Esophagus squamous epithelium (tissue), 5 donors: ENCODE results near the gene HSPG2. TPM values are rescaled to one million over a fixed set of nuclear protein-coding genes. Genes with fewer than 3 reads are reported as not detected.
A peak's percentile ranks its signal among the peaks of the same experiment; 100 is the strongest.

ENCODE experiments used
- DNase-seq: peaks from one replicate; lab custom pipeline; 2025; lab: John Stamatoyannopoulos, UW
- H3K27ac ChIP-seq, 4 donors: fragments of 200-600 bp; sonication (generic); one replicate each; pipeline ENCODE4 v1.5.1; 2016 to 2019; ENCODE audit warnings: mild to moderate bottlenecking in 1 of 4
- H3K27me3 ChIP-seq, 4 donors: fragments of 200-600 bp; sonication (generic); 1 replicate in 3 of 4; 2 replicates in 1 of 4; pipeline versions ENCODE4 v1.5.1 to v1.6.0; 2017 to 2021; ENCODE audit warnings: antibody characterized with exemption in 1 of 4
- H3K36me3 ChIP-seq, 3 donors: fragments of 200-600 bp; sonication (generic); one replicate each; pipeline ENCODE4 v1.5.1; 2016 to 2019
- H3K4me1 ChIP-seq, 3 donors: fragments of 200-600 bp; sonication (generic); one replicate each; pipeline ENCODE4 v1.5.1; 2017 to 2019
- H3K4me3 ChIP-seq, 4 donors: fragments of 200-600 bp; sonication (generic); 1 replicate in 3 of 4; 2 replicates in 1 of 4; pipeline ENCODE4 v1.5.1; 2016 to 2019; ENCODE audit warnings: mild to moderate bottlenecking in 2 of 4, moderate library complexity in 1 of 4
- H3K9me3 ChIP-seq, 3 donors: fragments of 200-600 bp; sonication (generic); one replicate each; pipeline ENCODE4 v1.5.1; 2016 to 2019
- POLR2A ChIP-seq, 4 donors: fragments of 450-650 bp; IDR thresholded peaks; one replicate each; pipeline ENCODE4 v1.6.1; 2017; ENCODE audit warnings: antibody characterized with exemption in 4 of 4, mild to moderate bottlenecking in 4 of 4, moderate library complexity in 3 of 4
- WGBS, 2 donors: methylation state at CpG; one replicate each; pipeline ENCODE4 v1.1.5; 2018; 5-methylcytosine and 5-hydroxymethylcytosine counted together
- intact Hi-C: fragments of 100-400 bp; cut with DNase I; formaldehyde crosslinking; loops from one replicate; pipeline ENCODE4 v1.15.0; 2022
- total RNA-seq, 4 donors: library from RNA; depleted of rRNA; stranded (reverse); fragments of >200 nt; gene quantifications; one replicate each; pipeline ENCODE4 v1.1.0, GENCODE V29; 2016
- TF ChIP-seq, protein P1 (sequence below), 6 experiments: fragments of 450-650 bp in 4 of 6; fragments of 200-600 bp in 2 of 6; sonication (generic) in 2 of 6; IDR thresholded peaks; one replicate each; pipeline ENCODE4 v1.5.1; 2016 to 2019; ENCODE audit warnings: antibody characterized with exemption in 6 of 6, mild to moderate bottlenecking in 4 of 6, moderate library complexity in 4 of 6
- donor health status: DM: yes; HTN: yes; CAD: no.

HSPG2 gene
- total RNA-seq, 4 donors from 2014 or later = 44.9 to 107 (median 54.2) TPM

DNA sequence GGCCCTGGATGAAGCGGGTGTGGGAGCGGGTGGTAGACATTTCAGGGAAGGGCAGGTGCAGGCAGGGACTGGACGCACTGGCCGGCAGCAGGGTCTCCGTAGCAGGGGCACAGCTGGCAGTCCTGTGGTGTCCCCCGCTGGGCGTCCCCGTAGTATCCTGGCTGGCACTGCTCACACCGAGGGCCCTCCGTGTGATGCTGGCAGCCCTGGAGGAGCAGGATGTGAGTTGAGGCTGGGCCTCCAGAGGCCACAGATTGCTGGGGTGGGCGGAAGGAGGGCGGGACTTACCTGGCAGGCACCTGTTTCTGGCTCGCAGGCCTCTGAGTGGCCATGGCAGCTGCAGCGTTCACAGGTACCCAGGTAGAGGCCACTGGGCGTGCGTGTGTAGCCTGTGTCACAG is 62.8 kb downstream of the HSPG2 start:
- peak overlapping the region in 2 of 4 donors; percentile 29 to 36 for H3K27ac ChIP-seq
- TF ChIP-seq POLR2A (IDR thresholded peaks at IDR 0.05) = no peak
- TF ChIP-seq, protein P1, sequence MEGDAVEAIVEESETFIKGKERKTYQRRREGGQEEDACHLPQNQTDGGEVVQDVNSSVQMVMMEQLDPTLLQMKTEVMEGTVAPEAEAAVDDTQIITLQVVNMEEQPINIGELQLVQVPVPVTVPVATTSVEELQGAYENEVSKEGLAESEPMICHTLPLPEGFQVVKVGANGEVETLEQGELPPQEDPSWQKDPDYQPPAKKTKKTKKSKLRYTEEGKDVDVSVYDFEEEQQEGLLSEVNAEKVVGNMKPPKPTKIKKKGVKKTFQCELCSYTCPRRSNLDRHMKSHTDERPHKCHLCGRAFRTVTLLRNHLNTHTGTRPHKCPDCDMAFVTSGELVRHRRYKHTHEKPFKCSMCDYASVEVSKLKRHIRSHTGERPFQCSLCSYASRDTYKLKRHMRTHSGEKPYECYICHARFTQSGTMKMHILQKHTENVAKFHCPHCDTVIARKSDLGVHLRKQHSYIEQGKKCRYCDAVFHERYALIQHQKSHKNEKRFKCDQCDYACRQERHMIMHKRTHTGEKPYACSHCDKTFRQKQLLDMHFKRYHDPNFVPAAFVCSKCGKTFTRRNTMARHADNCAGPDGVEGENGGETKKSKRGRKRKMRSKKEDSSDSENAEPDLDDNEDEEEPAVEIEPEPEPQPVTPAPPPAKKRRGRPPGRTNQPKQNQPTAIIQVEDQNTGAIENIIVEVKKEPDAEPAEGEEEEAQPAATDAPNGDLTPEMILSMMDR (IDR thresholded peaks at IDR 0.05) = no peak
- H3K27me3 ChIP-seq = no peaks in the 10 kb centered on the region
- intact Hi-C loops = no loop called here
- H3K4me3 ChIP-seq = no peak overlapping the region
- no peaks in the 10 kb centered on the region for H3K9me3 ChIP-seq
- H3K36me3 ChIP-seq = peaks cover 25 to 100% (median 53%) of the 10 kb centered on the region in 3 donors
- DNase-seq = no peak
- H3K4me1 ChIP-seq = peaks cover 8 to 39% (median 20%) of the 10 kb centered on the region in 3 donors
- WGBS, 2 donors = 100% methylated on average over 1 of the region's 16 CpGs; no CpG with 5 or more reads in 1 of the 2 donors

DNA sequence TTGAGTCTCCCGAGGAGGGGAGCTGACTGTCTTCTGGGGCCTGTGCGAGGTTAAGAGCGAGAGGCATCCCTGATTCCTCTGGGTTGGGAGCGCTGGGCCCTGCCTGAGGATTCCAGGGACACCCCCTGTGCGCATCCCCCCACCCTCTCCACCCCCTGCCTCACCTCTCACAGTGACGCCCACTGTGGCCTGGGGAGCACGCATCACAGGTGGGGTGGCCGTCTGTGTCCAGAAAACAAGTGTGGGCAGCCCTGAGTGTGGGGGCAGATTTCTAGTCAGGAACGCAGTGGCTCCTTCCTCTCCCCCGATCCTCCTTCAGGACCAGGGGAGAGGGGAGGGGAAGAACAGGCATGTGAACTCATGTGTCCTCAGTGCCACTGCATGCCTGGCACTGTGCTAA is 63.3 kb downstream of the HSPG2 start:
- peak overlapping the region in 2 of 4 donors; percentile 8 to 10 for H3K27ac ChIP-seq
- TF ChIP-seq POLR2A (IDR thresholded peaks at IDR 0.05) = no peak
- TF ChIP-seq, protein P1 (IDR thresholded peaks at IDR 0.05) = no peak
- WGBS, 2 donors = no CpG with 5 or more reads among the region's 10 CpGs
- no peak for DNase-seq
- intact Hi-C loops = no loop called here
- H3K36me3 ChIP-seq = peaks cover 27 to 100% (median 48%) of the 10 kb centered on the region in 3 donors
- no peaks in the 10 kb centered on the region for H3K9me3 ChIP-seq
- H3K4me3 ChIP-seq = no peak overlapping the region
- H3K4me1 ChIP-seq = peaks cover 8 to 40% (median 20%) of the 10 kb centered on the region in 3 donors
- no peaks in the 10 kb centered on the region for H3K27me3 ChIP-seq

- Histone ChIP-seq H3K9me3 (no peaks in the 10 kb centered on the region), H3K27me3 (no peaks in the 10 kb centered on the region), H3K36me3 (peaks cover 29 to 100% (median 42%) of the 10 kb centered on the region in 3 donors), H3K4me1 (peaks cover 8 to 40% (median 20%) of the 10 kb centered on the region in 3 donors), H3K4me3 (no peak overlapping the region), H3K27ac (peak overlapping the region in 2 of 4 donors; percentile 8 to 58)
- DNase-seq = no peak
- WGBS, 2 donors = 77 to 90% methylated on average over 2 to 5 of the region's 8 CpGs
- intact Hi-C loops = no loop called here
- TF ChIP-seq, protein P1 (IDR thresholded peaks at IDR 0.05) = no peak
- TF ChIP-seq POLR2A (IDR thresholded peaks at IDR 0.05) = no peak
Measured at GRCh38 chr1:21873174-21873573, 63.9 kb downstream of the HSPG2 start.

DNA sequence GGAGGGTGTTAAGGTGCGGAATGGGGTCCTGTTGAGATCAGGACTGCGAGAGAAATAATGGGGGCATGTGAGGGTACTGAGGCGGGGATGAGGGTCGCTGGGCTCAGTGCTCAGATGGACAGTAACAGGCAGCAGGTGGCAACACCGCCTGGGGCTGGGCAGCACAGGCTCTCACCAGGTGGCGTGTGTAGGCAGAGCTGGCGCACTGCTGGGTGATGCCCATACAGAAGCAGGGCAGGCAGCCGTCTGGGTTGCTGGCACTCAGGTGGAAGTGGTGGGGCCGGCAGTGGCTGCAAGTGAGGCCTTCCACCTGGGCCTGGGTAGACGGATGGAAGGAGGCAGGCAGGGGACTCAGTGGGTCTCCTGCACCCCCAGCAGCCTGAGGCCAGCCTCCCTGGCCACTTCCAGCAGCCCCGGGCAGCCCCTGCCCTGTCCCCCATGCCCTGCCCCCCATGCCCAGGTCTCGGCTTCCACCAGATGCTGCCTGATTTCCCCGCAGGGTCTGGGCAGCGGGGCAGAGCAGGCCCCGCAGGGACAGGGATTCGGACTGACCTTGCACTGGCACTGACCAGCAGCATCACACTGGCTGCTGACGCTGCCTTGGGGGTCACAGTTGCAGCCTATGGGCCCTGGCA is 64.5 kb downstream of the HSPG2 start:
- no peak for DNase-seq
- Histone ChIP-seq H3K27ac (peak overlapping the region in 2 of 4 donors; percentile 17 to 58), H3K36me3 (peaks cover 27 to 100% (median 37%) of the 10 kb centered on the region in 3 donors), H3K27me3 (no peaks in the 10 kb centered on the region), H3K4me1 (peaks cover 8 to 40% (median 20%) of the 10 kb centered on the region in 3 donors), H3K9me3 (no peaks in the 10 kb centered on the region), H3K4me3 (no peak overlapping the region)
- TF ChIP-seq, protein P1 (IDR thresholded peaks at IDR 0.05) = peak in 1 of 6 experiments; percentile 6
- no peak for TF ChIP-seq POLR2A (IDR thresholded peaks at IDR 0.05)
- WGBS, 2 donors = 66 to 69% methylated on average over 6 to 8 of the region's 17 CpGs
- intact Hi-C loops = no loop called here

- H3K9me3 ChIP-seq = no peaks in the 10 kb centered on the region
- H3K4me3 ChIP-seq = no peak overlapping the region
- intact Hi-C loops = no loop called here
- H3K36me3 ChIP-seq = peaks cover 27 to 97% (median 37%) of the 10 kb centered on the region in 3 donors
- no peak for DNase-seq
- H3K4me1 ChIP-seq = peaks cover 8 to 40% (median 20%) of the 10 kb centered on the region in 3 donors
- peak overlapping the region in 2 of 4 donors; percentile 17 to 58 for H3K27ac ChIP-seq
- TF ChIP-seq, protein P1 (IDR thresholded peaks at IDR 0.05) = no peak
- TF ChIP-seq POLR2A (IDR thresholded peaks at IDR 0.05) = no peak
- WGBS, 2 donors = 48 to 54% methylated on average over 6 to 9 of the region's 13 CpGs
- H3K27me3 ChIP-seq = no peaks in the 10 kb centered on the region
Measured at GRCh38 chr1:21871943-21872342, 65.2 kb downstream of the HSPG2 start.
